GM23338 (cell line): ENCODE results near the gene CTCFL. TPM values are rescaled to one million over a fixed set of nuclear protein-coding genes. Genes with fewer than 3 reads are reported as not detected.

Experiments
- ATAC-seq: fragments of 200-7000 bp; cut with Tn5 transposase; 3 replicates; pipeline ENCODE4 v1.9.1; 2020
- DNase-seq: peaks from one replicate; pipeline ENCODE4 v3.0.0-alpha.2; 2015; ENCODE audit warnings: low spot score
- H2AFZ ChIP-seq: fragments of 200-600 bp; sonication (generic); 2 replicates; pipeline ENCODE4 v1.8.0; 2016; ENCODE audit warnings: antibody characterized with exemption, mild to moderate bottlenecking, moderate library complexity
- H3F3A ChIP-seq: fragments of 200-600 bp; sonication (generic); replicated peaks from 2 replicates; pipeline ENCODE4 v1.8.0; 2017; ENCODE audit warnings: antibody characterized with exemption, mixed run types, low read depth
- H3K27ac ChIP-seq: fragments of 200-600 bp; sonication (generic); 2 replicates; pipeline ENCODE4 v1.6.1; 2016; ENCODE audit warnings: low read depth
- H3K27me3 ChIP-seq: fragments of 200-600 bp; sonication (generic); 2 replicates; pipeline ENCODE4 v1.8.0; 2016; ENCODE audit warnings: mild to moderate bottlenecking, mixed run types, moderate library complexity; ENCODE audit not compliant: insufficient read depth
- H3K36me3 ChIP-seq: fragments of 200-600 bp; sonication (generic); 2 replicates; pipeline ENCODE4 v1.8.0; 2016; ENCODE audit warnings: mild to moderate bottlenecking; ENCODE audit not compliant: insufficient read depth
- H3K4me1 ChIP-seq: fragments of 200-600 bp; sonication (generic); 2 replicates; pipeline ENCODE4 v1.8.0; 2016; ENCODE audit warnings: mild to moderate bottlenecking, moderate library complexity; ENCODE audit not compliant: insufficient read depth
- H3K4me2 ChIP-seq: fragments of 200-600 bp; sonication (generic); 2 replicates; pipeline ENCODE4 v1.7.1; 2017; ENCODE audit warnings: mixed run types
- H3K4me3 ChIP-seq: fragments of 200-600 bp; sonication (generic); 2 replicates; pipeline ENCODE4 v1.6.1; 2016; ENCODE audit warnings: mixed run types
- H3K79me2 ChIP-seq: fragments of 200-600 bp; sonication (generic); replicated peaks from 2 replicates; pipeline ENCODE4 v1.8.0; 2017; ENCODE audit warnings: mild to moderate bottlenecking; ENCODE audit not compliant: insufficient read depth
- H3K9me2 ChIP-seq: fragments of 200-600 bp; sonication (generic); 2 replicates; pipeline ENCODE4 v1.8.0; 2017; ENCODE audit not compliant: insufficient read depth
- H4K20me1 ChIP-seq: fragments of 200-600 bp; sonication (generic); replicated peaks from 2 replicates; pipeline ENCODE4 v1.8.0; 2017; ENCODE audit warnings: mild to moderate bottlenecking; ENCODE audit not compliant: insufficient read depth
- H3K27ac Mint-ChIP-seq: 2 replicates; pipeline ENCODE4 v1.8.0; 2020; ENCODE audit warnings: inconsistent platforms, mild to moderate bottlenecking, moderate library complexity, mixed read lengths
- H3K27me3 Mint-ChIP-seq: 3 replicates; pipeline ENCODE4 v1.8.0; 2022; ENCODE audit warnings: low read depth, mild to moderate bottlenecking, moderate library complexity, mixed read lengths, inconsistent platforms; ENCODE audit not compliant: insufficient read depth, poor library complexity
- H3K36me3 Mint-ChIP-seq: 3 replicates; pipeline ENCODE4 v1.8.0; 2021; ENCODE audit warnings: low read depth, mild to moderate bottlenecking, inconsistent platforms, moderate library complexity, mixed read lengths
- H3K4me1 Mint-ChIP-seq: 3 replicates; pipeline ENCODE4 v1.8.0; 2020; ENCODE audit warnings: mild to moderate bottlenecking, inconsistent platforms, mixed read lengths
- H3K4me3 Mint-ChIP-seq: 3 replicates; pipeline ENCODE4 v1.8.0; 2021; ENCODE audit warnings: moderate library complexity, mild to moderate bottlenecking, inconsistent platforms, mixed read lengths
- H3K9me3 Mint-ChIP-seq: 3 replicates; pipeline ENCODE4 v1.8.0; 2020; ENCODE audit warnings: moderate library complexity, mild to moderate bottlenecking, inconsistent platforms, mixed read lengths
- EZH2phosphoT487 ChIP-seq: fragments of 200-600 bp; sonication (generic); IDR thresholded peaks from one replicate; pipeline ENCODE4 v1.8.1; 2018; ENCODE audit warnings: antibody characterized with exemption; ENCODE audit not compliant: unreplicated experiment
- JUNB ChIP-seq: IDR thresholded peaks from one replicate; pipeline ENCODE4 v1.6.1; 2016; ENCODE audit warnings: antibody characterized with exemption; ENCODE audit not compliant: unreplicated experiment
- NANOG ChIP-seq: IDR thresholded peaks from 2 replicates; pipeline ENCODE4 v1.6.1; 2016; ENCODE audit warnings: antibody characterized with exemption, borderline replicate concordance
- ZNF114 ChIP-seq: fragments of 250-450 bp; sonication (Bioruptor Pico); IDR thresholded peaks from 2 replicates; pipeline ENCODE4 v1.5.0; 2020; ENCODE audit warnings: mild to moderate bottlenecking, moderate library complexity
- ZNF331 ChIP-seq: fragments of 250-450 bp; sonication (Bioruptor Pico); IDR thresholded peaks from 2 replicates; pipeline ENCODE4 v1.5.0; 2020; ENCODE audit warnings: low read depth, mild to moderate bottlenecking, moderate library complexity
- polyA plus RNA-seq: library from polyadenylated mRNA; unstranded; fragments of >200 nt; fragmentation: Nextera tagmentation; extraction: Ambion mirVana; gene quantifications from 2 replicates; pipeline ENCODE4 v1.2.1, GENCODE V29; 2016
- total RNA-seq: library from RNA; depleted of rRNA; stranded (reverse); fragments of >200 nt; shearing (Covaris generic); gene quantifications from 2 replicates; pipeline ENCODE4 v1.2.3, GENCODE V29; 2014
- TF ChIP-seq, protein P1 (sequence below), 2 experiments: fragments of 200-600 bp in 1 of 2; sonication (generic) in 1 of 2; conservative IDR thresholded peaks; 2 replicates each; pipeline versions ENCODE4 v1.5.1 to v1.6.1; 2016 to 2017; ENCODE audit warnings: antibody characterized with exemption in 2 of 2, low read depth in 2 of 2, mild to moderate bottlenecking in 2 of 2, moderate library complexity in 1 of 2
- TF ChIP-seq, protein P2 (sequence below): IDR thresholded peaks from one replicate; pipeline ENCODE4 v1.6.1; 2018; ENCODE audit warnings: antibody characterized with exemption; ENCODE audit not compliant: unreplicated experiment
- TF ChIP-seq, protein P3 (sequence below): IDR thresholded peaks from 2 replicates; pipeline ENCODE4 v1.6.1; 2016; ENCODE audit warnings: antibody characterized with exemption

Gene CTCFL
- total and polyA plus RNA-seq, 2 experiments from 2014 or later, result 0.55 to 1.4 TPM

DNA sequence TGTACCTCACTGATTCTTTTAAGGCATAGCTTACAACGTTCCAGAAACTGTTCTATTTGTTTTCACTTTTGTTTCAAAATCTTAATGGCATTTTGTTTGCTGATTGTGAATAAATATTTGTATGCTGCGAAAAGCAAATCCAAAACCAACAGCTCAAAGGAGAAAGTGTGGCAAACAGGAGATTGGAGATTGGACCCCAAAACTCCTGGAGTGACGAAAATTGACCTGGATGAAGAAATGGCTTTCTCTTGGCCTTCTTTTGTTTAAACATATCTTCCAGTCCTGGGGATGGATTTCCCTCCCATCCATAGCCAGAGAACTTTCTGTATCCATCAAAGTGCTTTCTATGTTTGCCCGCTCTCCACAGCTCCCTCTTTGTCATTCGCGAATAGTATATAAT is 2.8 kb upstream of the CTCFL start (continued):
- TF ChIP-seq, protein P1, sequence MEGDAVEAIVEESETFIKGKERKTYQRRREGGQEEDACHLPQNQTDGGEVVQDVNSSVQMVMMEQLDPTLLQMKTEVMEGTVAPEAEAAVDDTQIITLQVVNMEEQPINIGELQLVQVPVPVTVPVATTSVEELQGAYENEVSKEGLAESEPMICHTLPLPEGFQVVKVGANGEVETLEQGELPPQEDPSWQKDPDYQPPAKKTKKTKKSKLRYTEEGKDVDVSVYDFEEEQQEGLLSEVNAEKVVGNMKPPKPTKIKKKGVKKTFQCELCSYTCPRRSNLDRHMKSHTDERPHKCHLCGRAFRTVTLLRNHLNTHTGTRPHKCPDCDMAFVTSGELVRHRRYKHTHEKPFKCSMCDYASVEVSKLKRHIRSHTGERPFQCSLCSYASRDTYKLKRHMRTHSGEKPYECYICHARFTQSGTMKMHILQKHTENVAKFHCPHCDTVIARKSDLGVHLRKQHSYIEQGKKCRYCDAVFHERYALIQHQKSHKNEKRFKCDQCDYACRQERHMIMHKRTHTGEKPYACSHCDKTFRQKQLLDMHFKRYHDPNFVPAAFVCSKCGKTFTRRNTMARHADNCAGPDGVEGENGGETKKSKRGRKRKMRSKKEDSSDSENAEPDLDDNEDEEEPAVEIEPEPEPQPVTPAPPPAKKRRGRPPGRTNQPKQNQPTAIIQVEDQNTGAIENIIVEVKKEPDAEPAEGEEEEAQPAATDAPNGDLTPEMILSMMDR (conservative IDR thresholded peaks at IDR 0.05; ENCODE audit: low read depth in 2 of 2), result no peak
- no peak for TF ChIP-seq ZNF114 (CRISPR knock-in tag)

DNA sequence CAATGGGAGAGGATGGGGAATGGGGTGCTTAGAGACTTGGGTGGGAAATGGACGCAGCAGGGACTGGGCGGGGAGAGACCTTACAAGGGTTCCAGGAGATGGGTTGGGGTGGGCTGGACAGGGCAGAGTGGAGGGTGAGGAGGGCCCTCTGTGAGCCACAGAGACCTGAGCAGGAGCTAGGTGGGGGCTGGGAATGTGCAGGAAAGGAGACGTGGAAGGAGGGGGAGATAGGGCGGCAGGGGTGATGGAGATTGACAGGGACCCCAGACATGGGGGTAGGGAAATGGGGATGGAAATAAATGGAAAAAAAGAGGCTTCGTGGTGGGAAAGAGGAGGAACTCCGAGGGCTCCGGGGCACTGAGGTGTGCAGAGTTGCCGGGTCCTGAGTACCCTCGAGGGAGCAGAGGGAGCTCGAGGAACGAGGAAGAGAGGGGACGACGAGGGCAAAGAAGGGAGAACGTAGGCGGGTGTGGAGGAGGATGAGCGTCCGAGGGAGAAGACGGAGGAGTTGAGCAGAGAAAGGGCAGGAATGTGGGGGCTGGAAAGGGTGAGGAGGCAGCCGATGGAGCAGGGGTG is 2.0 kb upstream of the CTCFL start:
- H3K36me3 ChIP-seq, result no peaks in the 10 kb centered on the region
- Mint-ChIP-seq H3K4me1 (peaks cover 20% of the 10 kb centered on the region), H3K27me3 (peaks cover 3% of the 10 kb centered on the region), H3K9me3 (no peaks in the 10 kb centered on the region), H3K4me3 (no peak overlapping the region), H3K27ac (no peak overlapping the region), H3K36me3 (no peaks in the 10 kb centered on the region)
- no peak overlapping the region for H3K4me3 ChIP-seq
- H3K79me2 ChIP-seq, result no peaks in the 10 kb centered on the region
- H3K9me2 ChIP-seq, result no peaks in the 10 kb centered on the region
- H3K4me1 ChIP-seq, result peaks cover 14% of the 10 kb centered on the region
- no peaks in the 10 kb centered on the region for H3F3A ChIP-seq
- H3K27me3 ChIP-seq, result no peaks in the 10 kb centered on the region
- no peak; the same call in 2 of the 3 replicates for ATAC-seq
- H3K4me2 ChIP-seq, result no peak overlapping the region
- H2AFZ ChIP-seq, result no peak overlapping the region
- no peak for DNase-seq
- H3K27ac ChIP-seq, result no peak overlapping the region
- TF ChIP-seq ZNF114 (CRISPR knock-in tag), result no peak
- TF ChIP-seq NANOG, result no peak
- TF ChIP-seq, protein P2, sequence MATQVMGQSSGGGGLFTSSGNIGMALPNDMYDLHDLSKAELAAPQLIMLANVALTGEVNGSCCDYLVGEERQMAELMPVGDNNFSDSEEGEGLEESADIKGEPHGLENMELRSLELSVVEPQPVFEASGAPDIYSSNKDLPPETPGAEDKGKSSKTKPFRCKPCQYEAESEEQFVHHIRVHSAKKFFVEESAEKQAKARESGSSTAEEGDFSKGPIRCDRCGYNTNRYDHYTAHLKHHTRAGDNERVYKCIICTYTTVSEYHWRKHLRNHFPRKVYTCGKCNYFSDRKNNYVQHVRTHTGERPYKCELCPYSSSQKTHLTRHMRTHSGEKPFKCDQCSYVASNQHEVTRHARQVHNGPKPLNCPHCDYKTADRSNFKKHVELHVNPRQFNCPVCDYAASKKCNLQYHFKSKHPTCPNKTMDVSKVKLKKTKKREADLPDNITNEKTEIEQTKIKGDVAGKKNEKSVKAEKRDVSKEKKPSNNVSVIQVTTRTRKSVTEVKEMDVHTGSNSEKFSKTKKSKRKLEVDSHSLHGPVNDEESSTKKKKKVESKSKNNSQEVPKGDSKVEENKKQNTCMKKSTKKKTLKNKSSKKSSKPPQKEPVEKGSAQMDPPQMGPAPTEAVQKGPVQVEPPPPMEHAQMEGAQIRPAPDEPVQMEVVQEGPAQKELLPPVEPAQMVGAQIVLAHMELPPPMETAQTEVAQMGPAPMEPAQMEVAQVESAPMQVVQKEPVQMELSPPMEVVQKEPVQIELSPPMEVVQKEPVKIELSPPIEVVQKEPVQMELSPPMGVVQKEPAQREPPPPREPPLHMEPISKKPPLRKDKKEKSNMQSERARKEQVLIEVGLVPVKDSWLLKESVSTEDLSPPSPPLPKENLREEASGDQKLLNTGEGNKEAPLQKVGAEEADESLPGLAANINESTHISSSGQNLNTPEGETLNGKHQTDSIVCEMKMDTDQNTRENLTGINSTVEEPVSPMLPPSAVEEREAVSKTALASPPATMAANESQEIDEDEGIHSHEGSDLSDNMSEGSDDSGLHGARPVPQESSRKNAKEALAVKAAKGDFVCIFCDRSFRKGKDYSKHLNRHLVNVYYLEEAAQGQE, result no peak
- TF ChIP-seq, protein P3, sequence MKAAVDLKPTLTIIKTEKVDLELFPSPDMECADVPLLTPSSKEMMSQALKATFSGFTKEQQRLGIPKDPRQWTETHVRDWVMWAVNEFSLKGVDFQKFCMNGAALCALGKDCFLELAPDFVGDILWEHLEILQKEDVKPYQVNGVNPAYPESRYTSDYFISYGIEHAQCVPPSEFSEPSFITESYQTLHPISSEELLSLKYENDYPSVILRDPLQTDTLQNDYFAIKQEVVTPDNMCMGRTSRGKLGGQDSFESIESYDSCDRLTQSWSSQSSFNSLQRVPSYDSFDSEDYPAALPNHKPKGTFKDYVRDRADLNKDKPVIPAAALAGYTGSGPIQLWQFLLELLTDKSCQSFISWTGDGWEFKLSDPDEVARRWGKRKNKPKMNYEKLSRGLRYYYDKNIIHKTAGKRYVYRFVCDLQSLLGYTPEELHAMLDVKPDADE, result no peak
- TF ChIP-seq ZNF331 (CRISPR knock-in tag), result no peak
- no peak for TF ChIP-seq EZH2phosphoT487
- TF ChIP-seq JUNB, result no peak
- no peaks in the 10 kb centered on the region for H4K20me1 ChIP-seq
